ENCODE measurements around the gene RPL7A. TPM values are rescaled to one million over a fixed set of nuclear protein-coding genes. Genes with fewer than 3 reads are reported as not detected.

The RPL7A gene
- total RNA-seq, 1 experiment from 2014 or later, result 2,747 TPM

DNA sequence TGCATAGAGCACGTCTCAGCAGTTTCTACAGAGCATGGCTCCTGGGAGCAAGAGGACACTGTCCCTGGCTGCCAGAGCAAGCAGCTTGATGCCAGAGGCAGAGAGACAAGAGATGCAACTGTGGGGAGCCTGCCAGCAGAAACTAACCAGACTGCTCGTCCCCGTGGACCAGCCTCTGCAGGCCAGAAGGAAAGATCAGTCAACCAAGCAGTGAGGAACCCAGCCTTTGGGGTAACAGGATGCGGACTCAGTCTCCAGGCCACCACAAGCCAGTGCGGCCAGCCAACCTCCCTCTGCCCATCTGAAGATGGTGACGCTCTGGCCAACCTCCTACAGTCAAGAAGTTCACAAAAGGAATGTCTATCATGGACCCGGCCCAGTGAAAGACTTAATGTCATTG is 24.1 kb downstream of the RPL7A start:
- ChIA-PET POLR2A (no interaction called here), CTCF (interaction anchor here (1.1 to 1.6 kb wide), 2 partner anchors 30 to 344 kb away, joined by 3 to 5 read pairs; no protein-coding TSS in a partner anchor)
- ATAC-seq, result no peak
- H3K4me1 Mint-ChIP-seq, result peaks cover 13% of the 10 kb centered on the region
- peaks cover 36% of the 10 kb centered on the region for H3K36me3 Mint-ChIP-seq
- H3K4me3 Mint-ChIP-seq, result no peak overlapping the region
- TF ChIP-seq NR1H2 (CRISPR knock-in tag; IDR thresholded peaks at IDR 0.05) (no peak), ZNF232 (CRISPR knock-in tag; IDR thresholded peaks at IDR 0.05) (peak; percentile 39; the same call in 1 of the 2 replicates)
- H3K27ac Mint-ChIP-seq, result peak overlapping the region; percentile 54; the same call in 1 of the 2 replicates
- H3K27me3 Mint-ChIP-seq (ENCODE audit: low read depth), result peaks cover 6% of the 10 kb centered on the region
- no peaks in the 10 kb centered on the region for H3K9me3 Mint-ChIP-seq
- no peak for DNase-seq (ENCODE audit: low spot score)

DNA sequence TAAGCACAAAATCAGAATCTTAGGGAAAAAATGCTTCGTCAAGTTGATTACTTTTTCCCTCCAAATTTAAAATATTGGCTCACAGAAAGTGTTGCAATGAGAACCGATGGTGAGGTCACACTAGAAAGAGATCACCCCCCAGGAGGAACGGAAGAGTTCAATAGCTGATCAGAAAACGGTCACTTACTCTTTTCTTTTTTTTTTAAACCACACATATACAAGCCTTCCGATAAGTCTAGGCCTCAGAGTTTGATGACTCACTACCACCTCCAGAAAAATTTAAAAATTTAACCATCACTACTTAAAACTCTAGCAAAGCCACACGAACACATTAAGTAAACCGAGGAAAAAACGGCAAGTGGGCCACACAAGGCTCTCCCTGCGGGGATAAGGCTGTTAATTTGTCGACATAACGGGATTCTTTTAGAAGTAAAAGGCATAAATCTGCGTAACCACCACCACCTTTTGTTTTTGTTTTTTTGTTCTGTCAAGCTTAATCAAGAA is 26.6 kb downstream of the RPL7A start:
- TF ChIP-seq HMGA2 (CRISPR knock-in tag; IDR thresholded peaks at IDR 0.05) (no peak), GABPB1 (CRISPR knock-in tag; IDR thresholded peaks at IDR 0.05) (no peak), PRRX2 (CRISPR knock-in tag; IDR thresholded peaks at IDR 0.05) (no peak), JUN (CRISPR knock-in tag; IDR thresholded peaks at IDR 0.05) (no peak), NR2C2 (CRISPR knock-in tag; IDR thresholded peaks at IDR 0.05) (no peak), EMX1 (CRISPR knock-in tag; IDR thresholded peaks at IDR 0.05) (no peak)
- TF ChIP-seq, protein P1, sequence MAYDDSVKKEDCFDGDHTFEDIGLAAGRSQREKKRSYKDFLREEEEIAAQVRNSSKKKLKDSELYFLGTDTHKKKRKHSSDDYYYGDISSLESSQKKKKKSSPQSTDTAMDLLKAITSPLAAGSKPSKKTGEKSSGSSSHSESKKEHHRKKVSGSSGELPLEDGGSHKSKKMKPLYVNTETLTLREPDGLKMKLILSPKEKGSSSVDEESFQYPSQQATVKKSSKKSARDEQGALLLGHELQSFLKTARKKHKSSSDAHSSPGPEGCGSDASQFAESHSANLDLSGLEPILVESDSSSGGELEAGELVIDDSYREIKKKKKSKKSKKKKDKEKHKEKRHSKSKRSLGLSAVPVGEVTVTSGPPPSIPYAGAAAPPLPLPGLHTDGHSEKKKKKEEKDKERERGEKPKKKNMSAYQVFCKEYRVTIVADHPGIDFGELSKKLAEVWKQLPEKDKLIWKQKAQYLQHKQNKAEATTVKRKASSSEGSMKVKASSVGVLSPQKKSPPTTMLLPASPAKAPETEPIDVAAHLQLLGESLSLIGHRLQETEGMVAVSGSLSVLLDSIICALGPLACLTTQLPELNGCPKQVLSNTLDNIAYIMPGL (CRISPR knock-in tag; IDR thresholded peaks at IDR 0.05), result no peak
- TF ChIP-seq, protein P2, sequence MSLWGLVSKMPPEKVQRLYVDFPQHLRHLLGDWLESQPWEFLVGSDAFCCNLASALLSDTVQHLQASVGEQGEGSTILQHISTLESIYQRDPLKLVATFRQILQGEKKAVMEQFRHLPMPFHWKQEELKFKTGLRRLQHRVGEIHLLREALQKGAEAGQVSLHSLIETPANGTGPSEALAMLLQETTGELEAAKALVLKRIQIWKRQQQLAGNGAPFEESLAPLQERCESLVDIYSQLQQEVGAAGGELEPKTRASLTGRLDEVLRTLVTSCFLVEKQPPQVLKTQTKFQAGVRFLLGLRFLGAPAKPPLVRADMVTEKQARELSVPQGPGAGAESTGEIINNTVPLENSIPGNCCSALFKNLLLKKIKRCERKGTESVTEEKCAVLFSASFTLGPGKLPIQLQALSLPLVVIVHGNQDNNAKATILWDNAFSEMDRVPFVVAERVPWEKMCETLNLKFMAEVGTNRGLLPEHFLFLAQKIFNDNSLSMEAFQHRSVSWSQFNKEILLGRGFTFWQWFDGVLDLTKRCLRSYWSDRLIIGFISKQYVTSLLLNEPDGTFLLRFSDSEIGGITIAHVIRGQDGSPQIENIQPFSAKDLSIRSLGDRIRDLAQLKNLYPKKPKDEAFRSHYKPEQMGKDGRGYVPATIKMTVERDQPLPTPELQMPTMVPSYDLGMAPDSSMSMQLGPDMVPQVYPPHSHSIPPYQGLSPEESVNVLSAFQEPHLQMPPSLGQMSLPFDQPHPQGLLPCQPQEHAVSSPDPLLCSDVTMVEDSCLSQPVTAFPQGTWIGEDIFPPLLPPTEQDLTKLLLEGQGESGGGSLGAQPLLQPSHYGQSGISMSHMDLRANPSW (CRISPR knock-in tag; conservative IDR thresholded peaks at IDR 0.05; ENCODE audit: low read depth), result no peak
- TF ChIP-seq, protein P3, sequence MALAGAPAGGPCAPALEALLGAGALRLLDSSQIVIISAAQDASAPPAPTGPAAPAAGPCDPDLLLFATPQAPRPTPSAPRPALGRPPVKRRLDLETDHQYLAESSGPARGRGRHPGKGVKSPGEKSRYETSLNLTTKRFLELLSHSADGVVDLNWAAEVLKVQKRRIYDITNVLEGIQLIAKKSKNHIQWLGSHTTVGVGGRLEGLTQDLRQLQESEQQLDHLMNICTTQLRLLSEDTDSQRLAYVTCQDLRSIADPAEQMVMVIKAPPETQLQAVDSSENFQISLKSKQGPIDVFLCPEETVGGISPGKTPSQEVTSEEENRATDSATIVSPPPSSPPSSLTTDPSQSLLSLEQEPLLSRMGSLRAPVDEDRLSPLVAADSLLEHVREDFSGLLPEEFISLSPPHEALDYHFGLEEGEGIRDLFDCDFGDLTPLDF (CRISPR knock-in tag; IDR thresholded peaks at IDR 0.05), result no peak
- TF ChIP-seq, protein P4, sequence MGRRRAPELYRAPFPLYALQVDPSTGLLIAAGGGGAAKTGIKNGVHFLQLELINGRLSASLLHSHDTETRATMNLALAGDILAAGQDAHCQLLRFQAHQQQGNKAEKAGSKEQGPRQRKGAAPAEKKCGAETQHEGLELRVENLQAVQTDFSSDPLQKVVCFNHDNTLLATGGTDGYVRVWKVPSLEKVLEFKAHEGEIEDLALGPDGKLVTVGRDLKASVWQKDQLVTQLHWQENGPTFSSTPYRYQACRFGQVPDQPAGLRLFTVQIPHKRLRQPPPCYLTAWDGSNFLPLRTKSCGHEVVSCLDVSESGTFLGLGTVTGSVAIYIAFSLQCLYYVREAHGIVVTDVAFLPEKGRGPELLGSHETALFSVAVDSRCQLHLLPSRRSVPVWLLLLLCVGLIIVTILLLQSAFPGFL (CRISPR knock-in tag; IDR thresholded peaks at IDR 0.05; ENCODE audit: borderline replicate concordance), result no peak
- no peak for ATAC-seq
- ChIA-PET CTCF (interaction anchor here (0.6 to 1.3 kb wide), 4 partner anchors 27 to 231 kb away, joined by 3 to 5 read pairs (median 4); partner anchors contain the start of genes MED22 and RPL7A), POLR2A (interaction anchor here (1.0 kb wide), 1 partner anchor 27 kb away, joined by 3 read pairs; the partner anchor contains the start of genes MED22 and RPL7A)
- peaks cover 4% of the 10 kb centered on the region for H3K9me3 Mint-ChIP-seq
- peaks cover 29% of the 10 kb centered on the region for H3K36me3 Mint-ChIP-seq
- peak overlapping the region; percentile 98 for H3K4me3 Mint-ChIP-seq
- H3K27ac Mint-ChIP-seq, result peak overlapping the region; percentile 96
- H3K4me1 Mint-ChIP-seq, result peaks cover 17% of the 10 kb centered on the region
- H3K27me3 Mint-ChIP-seq (ENCODE audit: low read depth), result peaks cover 30% of the 10 kb centered on the region
- DNase-seq (ENCODE audit: low spot score), result no peak

DNA sequence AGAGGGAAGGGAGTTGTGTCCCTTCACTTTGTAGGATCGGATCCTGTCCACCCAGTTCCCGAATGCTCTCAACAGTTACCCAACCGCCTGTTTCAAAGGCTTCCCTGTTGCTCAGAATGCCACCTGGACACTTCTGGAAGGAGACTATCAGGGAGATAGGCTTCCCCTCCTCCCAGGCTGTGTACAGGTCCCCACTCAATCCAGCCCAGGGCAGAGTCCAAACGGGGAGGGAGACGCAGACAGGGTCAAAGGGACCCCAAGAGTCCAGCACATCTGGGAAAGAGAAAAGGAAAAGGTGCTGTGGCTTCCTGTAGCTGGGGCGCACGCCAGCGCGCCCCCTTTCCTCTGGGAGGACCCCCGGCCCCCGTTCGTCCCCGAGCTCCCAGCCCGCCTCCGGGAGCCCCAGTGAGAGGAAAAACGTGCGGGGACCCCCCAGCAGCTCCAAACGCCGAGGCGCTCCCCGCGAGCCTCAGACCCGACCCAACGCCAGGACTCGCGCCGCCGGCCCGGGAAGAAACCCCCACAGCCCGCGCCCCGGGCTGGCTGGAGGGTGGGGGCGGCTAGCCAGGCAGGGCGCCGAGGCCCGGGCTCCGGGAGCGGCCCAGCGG is 27.2 kb downstream of the RPL7A start:
- peaks cover 25% of the 10 kb centered on the region for H3K36me3 Mint-ChIP-seq

More for the DNA sequence above, 27.2 kb downstream of the RPL7A start:
- ChIA-PET POLR2A (interaction anchor here (1.0 kb wide), 1 partner anchor 27 kb away, joined by 3 read pairs; the partner anchor contains the start of genes MED22 and RPL7A), CTCF (interaction anchor here (0.6 to 1.3 kb wide), 4 partner anchors 27 to 231 kb away, joined by 3 to 5 read pairs (median 4); partner anchors contain the start of genes MED22 and RPL7A)
- DNase-seq (ENCODE audit: low spot score) (peak; percentile 35), ATAC-seq (peak; percentile 3)
- TF ChIP-seq, protein P5, sequence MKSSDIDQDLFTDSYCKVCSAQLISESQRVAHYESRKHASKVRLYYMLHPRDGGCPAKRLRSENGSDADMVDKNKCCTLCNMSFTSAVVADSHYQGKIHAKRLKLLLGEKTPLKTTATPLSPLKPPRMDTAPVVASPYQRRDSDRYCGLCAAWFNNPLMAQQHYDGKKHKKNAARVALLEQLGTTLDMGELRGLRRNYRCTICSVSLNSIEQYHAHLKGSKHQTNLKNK (CRISPR knock-in tag; IDR thresholded peaks at IDR 0.05), result no peak
- TF ChIP-seq, protein P1 (CRISPR knock-in tag; IDR thresholded peaks at IDR 0.05), result 0 out of 2 replicates have a peak, but pooled peaks have one; percentile 17
- TF ChIP-seq ZNF138 (CRISPR knock-in tag; conservative IDR thresholded peaks at IDR 0.05) (no peak), ZNF671 (CRISPR knock-in tag; IDR thresholded peaks at IDR 0.05) (no peak), NFATC4 (CRISPR knock-in tag; IDR thresholded peaks at IDR 0.05) (no peak), SMAD4 (CRISPR knock-in tag; IDR thresholded peaks at IDR 0.05) (no peak)
- Mint-ChIP-seq H3K9me3 (peaks cover 4% of the 10 kb centered on the region), H3K27ac (peak overlapping the region; percentile 96), H3K27me3 (ENCODE audit: low read depth) (peaks cover 30% of the 10 kb centered on the region), H3K4me3 (peak overlapping the region; percentile 98), H3K4me1 (peaks cover 17% of the 10 kb centered on the region)

Data from WTC11 (cell line).